ENCODE results near the gene ACTL8. TPM values are rescaled to one million over a fixed set of nuclear protein-coding genes. Genes with fewer than 3 reads are reported as not detected.
A peak's percentile ranks its signal among the peaks of the same experiment; 100 is the strongest.

The ACTL8 gene
- total RNA-seq, 4 donors from 2014 or later, result not detected

- Histone ChIP-seq H3K27ac (no peak overlapping the region), H3K36me3 (no peaks in the 10 kb centered on the region), H3K9me3 (peaks cover 0 to 10% (median 2%) of the 10 kb centered on the region in 4 donors), H3K4me3 (no peak overlapping the region), H3K4me1 (no peaks in the 10 kb centered on the region), H3K27me3 (no peaks in the 10 kb centered on the region)
- DNase-seq (ENCODE audit: low spot score in 2 of 2), result no peak
- 81 to 85% methylated on average over 8 of the region's 8 CpGs for WGBS, 2 donors
- TF ChIP-seq POLR2A (IDR thresholded peaks at IDR 0.05), result no peak
- TF ChIP-seq EP300 (IDR thresholded peaks at IDR 0.05), result no peak
- no peak for TF ChIP-seq CTCF (IDR thresholded peaks at IDR 0.05)
Measured at GRCh38 chr1:17820198-17820597, 65.1 kb downstream of the ACTL8 start.

- Histone ChIP-seq H3K27ac (no peak overlapping the region), H3K9me3 (peaks cover 0 to 4% (median 0%) of the 10 kb centered on the region in 4 donors), H3K36me3 (no peaks in the 10 kb centered on the region), H3K4me1 (no peaks in the 10 kb centered on the region), H3K4me3 (no peak overlapping the region), H3K27me3 (peaks cover 0 to 6% of the 10 kb centered on the region in 2 donors)
- no peak for TF ChIP-seq POLR2A (IDR thresholded peaks at IDR 0.05)
- no peak for TF ChIP-seq CTCF (IDR thresholded peaks at IDR 0.05)
- no peak for TF ChIP-seq EP300 (IDR thresholded peaks at IDR 0.05)
- 91 to 95% methylated on average over 22 of the region's 22 CpGs for WGBS, 2 donors
- DNase-seq (ENCODE audit: low spot score in 2 of 2), result no peak
Measured at GRCh38 chr1:17822741-17823426, 67.8 kb downstream of the ACTL8 start.

DNA sequence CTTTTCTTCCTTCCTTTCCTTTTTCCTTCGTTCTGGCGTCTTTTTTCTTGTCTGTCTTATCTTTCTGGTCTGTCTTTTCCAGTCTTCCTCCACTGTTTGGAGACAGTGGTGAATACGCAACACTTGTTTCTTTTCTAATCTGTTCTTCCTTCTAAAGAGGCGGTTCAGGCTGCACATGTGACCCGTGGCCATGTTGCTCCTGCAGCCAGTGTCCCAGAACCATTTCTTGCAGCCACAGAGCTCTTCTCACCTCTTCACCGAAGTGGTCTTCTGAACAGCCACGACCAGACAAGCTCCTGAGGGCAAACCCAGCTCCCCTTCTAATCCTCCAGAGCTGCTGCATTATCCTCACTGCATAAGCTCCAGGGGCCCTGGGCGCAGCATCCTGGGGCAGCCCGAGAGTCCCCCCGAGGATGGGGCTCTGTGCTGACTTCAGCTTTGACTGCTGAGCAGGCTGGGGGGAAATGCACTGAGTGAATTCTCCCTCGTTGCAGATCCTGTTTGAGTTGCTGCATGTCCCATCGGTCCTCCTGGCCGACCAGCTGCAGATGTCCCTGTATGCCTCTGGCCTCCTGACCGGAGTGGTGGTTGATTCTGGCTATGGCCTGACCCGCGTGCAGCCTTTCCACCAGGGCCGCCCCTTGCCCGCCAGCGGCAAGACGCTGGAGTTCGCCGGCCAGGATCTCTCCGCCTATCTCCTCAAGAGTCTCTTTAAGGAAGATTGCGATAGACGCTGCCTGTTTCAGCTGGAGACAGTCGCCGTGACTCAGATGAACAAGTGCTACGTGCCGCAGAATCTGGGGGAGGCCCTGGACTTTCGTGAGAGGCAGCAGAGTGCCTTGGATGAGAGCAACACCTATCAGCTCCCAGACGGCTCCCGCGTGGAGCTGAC is 70.4 kb downstream of the ACTL8 start:
- Histone ChIP-seq H3K9me3 (peaks cover 0 to 4% (median 0%) of the 10 kb centered on the region in 4 donors), H3K4me3 (no peak overlapping the region), H3K27me3 (peaks cover 0 to 13% of the 10 kb centered on the region in 2 donors), H3K4me1 (no peaks in the 10 kb centered on the region), H3K27ac (no peak overlapping the region), H3K36me3 (no peaks in the 10 kb centered on the region)
- TF ChIP-seq EP300 (IDR thresholded peaks at IDR 0.05) (no peak), CTCF (IDR thresholded peaks at IDR 0.05) (no peak), POLR2A (IDR thresholded peaks at IDR 0.05) (no peak)
- WGBS, 2 donors, result 62 to 73% methylated on average over 22 to 33 of the region's 33 CpGs
- no peak for DNase-seq (ENCODE audit: low spot score in 2 of 2)

GRCh38 chr1:17826165-17826488 is 71.0 kb downstream of the ACTL8 start:
- no peaks in the 10 kb centered on the region for H3K36me3 ChIP-seq
- TF ChIP-seq EP300 (IDR thresholded peaks at IDR 0.05) (no peak), CTCF (IDR thresholded peaks at IDR 0.05) (peak; percentile 5 to 50 (median 28))
- DNase-seq (ENCODE audit: low spot score in 2 of 2), result peak in 1 of 2 donors; percentile 25

GRCh38 chr1:17828991-17829390 is 73.9 kb downstream of the ACTL8 start:
- WGBS, 2 donors, result 45 to 61% methylated on average over 4 of the region's 4 CpGs
- DNase-seq (ENCODE audit: low spot score in 2 of 2), result no peak

More at GRCh38 chr1:17826165-17826488, 71.0 kb downstream of the ACTL8 start:
- Histone ChIP-seq H3K4me3 (no peak overlapping the region), H3K9me3 (peaks cover 0 to 4% (median 0%) of the 10 kb centered on the region in 4 donors), H3K27me3 (peaks cover 0 to 17% of the 10 kb centered on the region in 2 donors), H3K27ac (no peak overlapping the region), H3K4me1 (no peaks in the 10 kb centered on the region)
- 32 to 49% methylated on average over 6 to 14 of the region's 16 CpGs for WGBS, 2 donors

More at GRCh38 chr1:17828991-17829390, 73.9 kb downstream of the ACTL8 start:
- no peak overlapping the region for H3K4me3 ChIP-seq
- H3K9me3 ChIP-seq, result peaks cover 0 to 4% (median 0%) of the 10 kb centered on the region in 4 donors
- no peaks in the 10 kb centered on the region for H3K36me3 ChIP-seq
- peaks cover 0 to 24% of the 10 kb centered on the region in 2 donors for H3K27me3 ChIP-seq
- no peak overlapping the region for H3K27ac ChIP-seq
- no peaks in the 10 kb centered on the region for H3K4me1 ChIP-seq
- TF ChIP-seq CTCF (IDR thresholded peaks at IDR 0.05), result no peak
- no peak for TF ChIP-seq POLR2A (IDR thresholded peaks at IDR 0.05)
- no peak for TF ChIP-seq EP300 (IDR thresholded peaks at IDR 0.05)

Measured in tibial nerve (tissue), 4 donors.